HepG2 (cell line): ENCODE data around the gene MYRIP. TPM values are rescaled to one million over a fixed set of nuclear protein-coding genes. Genes with fewer than 3 reads are reported as not detected.
A peak's percentile ranks its signal among the peaks of the same experiment; 100 is the strongest.

Experiments used
- ATAC-seq: fragments of 200-7000 bp; cut with Tn5 transposase; 3 replicates; pipeline ENCODE4 v1.9.1; 2020; ENCODE audit warnings: mild to moderate bottlenecking, moderate library complexity
- BruUV-seq: library from RNA; stranded (reverse); fragments of 400-500 nt; replicated peaks from 2 replicates; lab custom pipeline; 2021; lab: Mats Ljungman, UMichigan
- CTCF ChIA-PET: fragments of 300-600 bp; formaldehyde crosslinking; extraction: SDS; loops from one replicate; lab custom pipeline; 2021; ENCODE audit warnings: low total read pairs, inconsistent platforms, low intra/inter-chr PET ratio; lab: Yijun Ruan, JAX
- POLR2A ChIA-PET: fragments of 350-600 bp; sonication (Branson Sonifier 250); formaldehyde crosslinking; loops from one replicate; lab custom pipeline; 2020; ENCODE audit warnings: antibody characterized with exemption, inconsistent platforms; lab: Yijun Ruan, JAX
- DNase-seq: peaks from one replicate; pipeline ENCODE4 v3.0.0-alpha.2; 2015; ENCODE audit warnings: low spot score
- FAIRE-seq: peaks from 3 replicates; lab custom pipeline; 2011; peaks lifted over from hg19 to GRCh38; lab: Jason Lieb, UNC
- H2AFZ ChIP-seq: one replicate; pipeline ENCODE4 v1.6.1; 2011; ENCODE audit warnings: low read length, inconsistent platforms
- H3K27ac ChIP-seq: fragments of 300-600 bp; 3 replicates; pipeline ENCODE4 v1.8.0; 2011; ENCODE audit warnings: mixed run types, mild to moderate bottlenecking, mixed read lengths, low read length, inconsistent platforms; ENCODE audit not compliant: insufficient read depth; ENCODE audit errors: extremely low read length
- H3K27me3 ChIP-seq, 2 experiments: fragments of 200-600 bp in 1 of 2; 2 replicates in 1 of 2; 3 replicates in 1 of 2; pipeline versions ENCODE4 v1.6.0 to v1.8.0; 2011; ENCODE audit warnings: low read length in 2 of 2, mild to moderate bottlenecking in 2 of 2, moderate library complexity in 2 of 2, inconsistent platforms in 1 of 2; ENCODE audit not compliant: insufficient read depth in 2 of 2, control insufficient read depth in 1 of 2
- H3K36me3 ChIP-seq, 2 experiments: fragments of 200-600 bp in 1 of 2; replicated peaks in 1 of 2; 2 replicates in 1 of 2; 3 replicates in 1 of 2; pipeline versions ENCODE4 v1.5.1 to v1.8.0; 2011; ENCODE audit warnings: low read length in 2 of 2, inconsistent platforms in 1 of 2; ENCODE audit not compliant: insufficient read depth in 2 of 2, control insufficient read depth in 1 of 2
- H3K4me1 ChIP-seq: 2 replicates; pipeline ENCODE4 v1.5.1; 2012; ENCODE audit warnings: low read length, inconsistent platforms; ENCODE audit not compliant: insufficient read depth
- H3K4me2 ChIP-seq: 2 replicates; pipeline ENCODE4 v1.6.0; 2011; ENCODE audit warnings: low read depth, low read length, inconsistent platforms
- H3K4me3 ChIP-seq, 3 experiments: fragments of 200-600 bp in 1 of 3; sonication (generic), shearing (Covaris generic) in 1 of 3; replicated peaks in 1 of 3; 2 replicates each; pipeline ENCODE4 v1.5.1; 2011 to 2016; ENCODE audit warnings: low read length in 3 of 3, inconsistent platforms in 2 of 3, low read depth in 2 of 3, mild to moderate bottlenecking in 2 of 3, control low read depth in 1 of 3, mixed read lengths in 1 of 3; ENCODE audit not compliant: insufficient read depth in 1 of 3
- H3K79me2 ChIP-seq: one replicate; pipeline ENCODE4 v1.6.1; 2011; ENCODE audit warnings: low read length, inconsistent platforms; ENCODE audit not compliant: insufficient read depth
- H3K9ac ChIP-seq: 2 replicates; pipeline ENCODE4 v1.6.0; 2011; ENCODE audit warnings: mild to moderate bottlenecking, low read depth, low read length, inconsistent platforms; ENCODE audit not compliant: insufficient read depth
- H3K9me3 ChIP-seq: 2 replicates; pipeline ENCODE4 v1.5.1; 2012; ENCODE audit warnings: mild to moderate bottlenecking, low read length
- H4K20me1 ChIP-seq: 2 replicates; pipeline ENCODE4 v1.6.0; 2011; ENCODE audit warnings: inconsistent platforms, mild to moderate bottlenecking, low read length, moderate library complexity; ENCODE audit not compliant: insufficient read depth
- ATF7-NPFF ChIP-seq: sonication (generic); formaldehyde crosslinking; IDR thresholded peaks from 2 replicates; pipeline ENCODE4 v1.8.1; 2023; ENCODE audit warnings: mild to moderate bottlenecking, low read depth, missing genetic modification reagents, moderate library complexity
- FOXK2 ChIP-seq: fragments of 450-650 bp; IDR thresholded peaks from 2 replicates; pipeline ENCODE4 v1.6.1; 2016
- IKZF4 ChIP-seq: sonication (generic); formaldehyde crosslinking; IDR thresholded peaks from 2 replicates; pipeline ENCODE4 v1.5.1; 2020; ENCODE audit warnings: borderline replicate concordance, mild to moderate bottlenecking, low read depth, missing genetic modification reagents; ENCODE audit errors: not compliant biosample characterization
- MTA1 ChIP-seq: sonication (generic); formaldehyde crosslinking; IDR thresholded peaks from 2 replicates; pipeline ENCODE4 v1.4.0; 2020; ENCODE audit warnings: missing genetic modification reagents, mild to moderate bottlenecking, borderline replicate concordance
- PLRG1 ChIP-seq: fragments of 450-650 bp; conservative IDR thresholded peaks from 2 replicates; pipeline ENCODE4 v1.6.1; 2016
- REST ChIP-seq, 2 experiments: IDR thresholded peaks; 2 replicates each; pipeline ENCODE4 v1.6.1; 2011 to 2012; ENCODE audit warnings: low read length in 2 of 2, borderline replicate concordance in 1 of 2, low read depth in 1 of 2, mild to moderate bottlenecking in 1 of 2, moderate library complexity in 1 of 2
- SKI ChIP-seq: fragments of 450-650 bp; IDR thresholded peaks from one replicate; pipeline ENCODE4 v1.6.1; 2018; ENCODE audit warnings: mild to moderate bottlenecking; ENCODE audit not compliant: partially characterized antibody
- ZBTB10 ChIP-seq: sonication (generic); formaldehyde crosslinking; IDR thresholded peaks from 2 replicates; pipeline ENCODE4 v1.4.0; 2020; ENCODE audit warnings: missing genetic modification reagents, borderline replicate concordance
- ZNF569 ChIP-seq: sonication (generic); formaldehyde crosslinking; IDR thresholded peaks from 2 replicates; pipeline ENCODE4 v1.5.0; 2020; ENCODE audit warnings: mild to moderate bottlenecking, missing genetic modification reagents, moderate library complexity, borderline replicate concordance
- ZNF598 ChIP-seq: sonication (generic); formaldehyde crosslinking; IDR thresholded peaks from 2 replicates; pipeline ENCODE4 v1.5.1; 2020; ENCODE audit warnings: mild to moderate bottlenecking, missing genetic modification reagents, borderline replicate concordance
- ZNF616 ChIP-seq: sonication (generic); formaldehyde crosslinking; IDR thresholded peaks from 2 replicates; pipeline ENCODE4 v1.5.0; 2020; ENCODE audit warnings: low read depth, mild to moderate bottlenecking, missing genetic modification reagents
- ZUFSP ChIP-seq: sonication (generic); formaldehyde crosslinking; IDR thresholded peaks from 2 replicates; pipeline ENCODE4 v1.9.0; 2021; ENCODE audit warnings: missing genetic modification reagents, mild to moderate bottlenecking, borderline replicate concordance
- WGBS: methylation state at CpG from one replicate; pipeline ENCODE4 v1.1.6; 2017; ENCODE audit warnings: low lambda C conversion rate; 5-methylcytosine and 5-hydroxymethylcytosine counted together
- in situ Hi-C: cut with HindIII; loops from 2 replicates; pipeline ENCODE4 v1.10.0; 2017; ENCODE audit warnings: low pct_unique_long_range_greater_than_20kb; ENCODE audit not compliant: extremely low pct_ligation_motif_present
- intact Hi-C: fragments of 100-400 bp; cut with micrococcal nuclease; formaldehyde crosslinking; loops from one replicate; pipeline ENCODE4 v1.10.0; 2022; ENCODE audit not compliant: unreplicated experiment
- polyA plus RNA-seq, 8 experiments: library from polyadenylated mRNA; depleted of rRNA in 3 of 8; stranded (reverse) in 7 of 8; unstranded in 1 of 8; fragments of >200 nt; fragmentation: Illumina TruSeq in 4 of 8; extraction: Trizol in 4 of 8; gene quantifications; 2 replicates each; pipeline versions ENCODE4 v1.2.1 to v1.2.3, GENCODE V29; 2011 to 2016; ENCODE audit warnings: low read depth in 4 of 8, missing spikeins in 1 of 8, mixed read lengths in 1 of 8; ENCODE audit not compliant: insufficient read depth in 1 of 8
- total RNA-seq, 5 experiments: library from RNA; depleted of rRNA; stranded (reverse); fragments of >200 nt; fragmentation: Illumina TruSeq; extraction: Trizol; gene quantifications; 2 replicates each; pipeline ENCODE4 v1.2.3, GENCODE V29; 2016; ENCODE audit warnings: low read depth in 1 of 5

MYRIP gene
- total and polyA plus RNA-seq, 2 of the 13 experiments (the other 11 are each of a cell fraction or from before 2014, with no cell fraction given), result 0.64 to 0.84 TPM

- TF ChIP-seq ZNF616 (CRISPR knock-in tag), result no peak
- no peak for TF ChIP-seq MTA1 (CRISPR knock-in tag)
- TF ChIP-seq PLRG1, result no peak
- TF ChIP-seq ZNF598 (CRISPR knock-in tag), result no peak
- no peak for TF ChIP-seq ZUFSP (CRISPR knock-in tag)
- no peak for TF ChIP-seq ATF7-NPFF
- no peak for TF ChIP-seq ZNF569 (CRISPR knock-in tag)
- no peak for TF ChIP-seq SKI
- no peak for TF ChIP-seq FOXK2
- TF ChIP-seq IKZF4 (CRISPR knock-in tag), result no peak
Observed at GRCh38 chr3:39907981-39908380, 98.6 kb downstream of the MYRIP start (continued).

- no peaks in the 10 kb centered on the region for H3K79me2 ChIP-seq
- no TSS peak for BruUV-seq
- intact Hi-C loops (loop anchor here (10.0 kb wide), 1 partner anchor 385 kb away; no protein-coding TSS in a partner anchor), in situ Hi-C loops (no loop called here)
- FAIRE-seq, result no peak
- peaks cover 0 to 1% of the 10 kb centered on the region in 2 experiments; a peak in 1 of 5 replicates for H3K27me3 ChIP-seq
- H3K4me3 ChIP-seq, result no peak overlapping the region
- POLR2A ChIA-PET, result interaction anchor here (0.8 kb wide), 1 partner anchor 9 kb away, joined by 3 read pairs; no protein-coding TSS in a partner anchor
- ATAC-seq, result no peak
- H3K9me3 ChIP-seq, result no peaks in the 10 kb centered on the region
- peaks cover 56% of the 10 kb centered on the region for H3K4me1 ChIP-seq
- no peaks in the 10 kb centered on the region for H3K36me3 ChIP-seq
- DNase-seq, result no peak
- CTCF ChIA-PET, result no interaction called here
- 92% methylated on average over 6 of the region's 6 CpGs for WGBS
- no peak overlapping the region for H3K9ac ChIP-seq
- peak overlapping the region; percentile 6; the same call in 1 of the 2 replicates for H3K4me2 ChIP-seq
- TF ChIP-seq REST (IDR thresholded peaks at IDR 0.05; ENCODE audit: borderline replicate concordance in 1 of 2, low read depth in 1 of 2, low read length in 2 of 2) (peak in 1 of 2 experiments; percentile 63; a peak in 2 of 4 replicates), ZBTB10 (CRISPR knock-in tag) (no peak)
- H3K27ac ChIP-seq, result no peak overlapping the region
- no peaks in the 10 kb centered on the region for H4K20me1 ChIP-seq
- no peak overlapping the region for H2AFZ ChIP-seq
Observed at GRCh38 chr3:39910135-39910534, 100.7 kb downstream of the MYRIP start.
